ENCODE measurements around the gene HRH3. TPM values are rescaled to one million over a fixed set of nuclear protein-coding genes. Genes with fewer than 3 reads are reported as not detected.

The HRH3 gene
- total and polyA plus RNA-seq, 2 donors (not counting 1 experiment from before 2014, with no cell fraction given) = not detected

GRCh38 chr20:62183426-62184142 is 36.5 kb downstream of the HRH3 start:
- Histone ChIP-seq H3K4me2 (replicated peaks; ENCODE audit: low read depth, low read length, poor library complexity, severe bottlenecking) (peak overlapping the region; percentile 96), H3K9ac (ENCODE audit: low read length) (peak overlapping the region; percentile 95), H3K27ac (ENCODE audit: low read length in 2 of 2) (peak overlapping the region; percentile 86 to 97), H4K20me1 (ENCODE audit: control insufficient read depth, insufficient read depth, low read length, poor library complexity, severe bottlenecking) (peaks cover 14% of the 10 kb centered on the region), H3K4me3 (ENCODE audit: control extremely low read depth in 1 of 5, extremely low read depth in 1 of 5, insufficient read depth in 1 of 5, low read depth in 2 of 5, low read length in 4 of 5) (peak overlapping the region; percentile 81 to 88 (median 84)), H3K27me3 (replicated peaks in 1 of 4; ENCODE audit: control extremely low read depth in 1 of 4, control insufficient read depth in 3 of 4, insufficient read depth in 4 of 4, low read length in 3 of 4) (no peaks in the 10 kb centered on the region), H3K36me3 (replicated peaks in 1 of 2; ENCODE audit: control extremely low read depth in 1 of 2, control insufficient read depth in 1 of 2, extremely low read depth in 1 of 2, insufficient read depth in 2 of 2, low read length in 1 of 2) (no peaks in the 10 kb centered on the region), H3K9me3 (ENCODE audit: control extremely low read depth in 1 of 3, control insufficient read depth in 2 of 3, insufficient read depth in 1 of 3, low read length in 2 of 3) (no peaks in the 10 kb centered on the region), H3K4me1 (ENCODE audit: control insufficient read depth in 2 of 2, insufficient read depth in 2 of 2, low read length in 2 of 2) (peaks cover 13 to 18% of the 10 kb centered on the region in 2 donors), H3K79me2 (ENCODE audit: control insufficient read depth, insufficient read depth, low read length) (peaks cover 51% of the 10 kb centered on the region), H2AFZ (ENCODE audit: insufficient read depth, low read depth, low read length, poor library complexity, severe bottlenecking) (peak overlapping the region; percentile 93)
- H3K27me3 Mint-ChIP-seq = no peaks in the 10 kb centered on the region
- DNase-seq (no peak), ATAC-seq (ENCODE audit: low read depth) (no peak)
- TF ChIP-seq EZH2 (IDR thresholded peaks at IDR 0.05; ENCODE audit: borderline replicate concordance, insufficient read depth, low read depth, low read length, poor library complexity, severe bottlenecking) (no peak), CTCF (IDR thresholded peaks at IDR 0.05) (no peak)
- ChIA-PET CTCF (no interaction called here), POLR2A (no interaction called here)
- intact Hi-C loops (cut with micrococcal nuclease) = loop anchor here (2.0 to 5.0 kb wide), 4 partner anchors 61 to 769 kb away; partner anchors contain the start of genes ADRM1, LSM14B, RPS21 and SLC17A9
- peak overlapping the region; percentile 97 for H3K4me3 Mint-ChIP-seq
- H3K27ac Mint-ChIP-seq = peak overlapping the region; percentile 98
- no peaks in the 10 kb centered on the region for H3K9me3 Mint-ChIP-seq (ENCODE audit: insufficient read depth)
- peaks cover 39% of the 10 kb centered on the region for H3K4me1 Mint-ChIP-seq
- 31% methylated on average over 20 of the region's 25 CpGs for WGBS (ENCODE audit: insufficient coverage)

Measured in B cell (primary cell).